GM12874 (cell line): ENCODE data around the gene SH2D1A.

ENCODE experiments used
- CTCF ChIP-seq: IDR thresholded peaks from 2 replicates; pipeline ENCODE4 v1.5.1; 2011; ENCODE audit warnings: low read depth, mild to moderate bottlenecking, control low read depth, low read length, moderate library complexity; ENCODE audit not compliant: insufficient read depth

Gene SH2D1A

GRCh38 chrX:124362761-124363160, 16.4 kb downstream of the SH2D1A start:
- no peak for TF ChIP-seq CTCF

- TF ChIP-seq CTCF = no peak
Measured at GRCh38 chrX:124369722-124370121, 23.4 kb downstream of the SH2D1A start.

- TF ChIP-seq CTCF = no peak
Measured at GRCh38 chrX:124373348-124373747, 27.0 kb downstream of the SH2D1A start.

GRCh38 chrX:124378643-124379042, 32.3 kb downstream of the SH2D1A start:
- TF ChIP-seq CTCF = no peak

GRCh38 chrX:124383354-124383753, 37.0 kb downstream of the SH2D1A start:
- TF ChIP-seq CTCF = no peak

- TF ChIP-seq CTCF = no peak
Measured at GRCh38 chrX:124386401-124386800, 40.0 kb downstream of the SH2D1A start.

- TF ChIP-seq CTCF = peak; percentile 44
Measured at GRCh38 chrX:124388562-124388961, 42.2 kb downstream of the SH2D1A start.

- no peak for TF ChIP-seq CTCF
Measured at GRCh38 chrX:124392794-124393193, 46.4 kb downstream of the SH2D1A start.
